22Rv1 (cell line): ENCODE measurements around the gene NSMCE3.

Experiments
- ZFX ChIP-seq: fragments of 450-650 bp; IDR thresholded peaks from 2 replicates; pipeline ENCODE4 v1.6.1; 2017; ENCODE audit warnings: antibody characterized with exemption, borderline replicate concordance
- TF ChIP-seq, protein P1 (sequence below): fragments of 450-650 bp; IDR thresholded peaks from 2 replicates; pipeline ENCODE4 v1.5.1; 2017; ENCODE audit warnings: mild to moderate bottlenecking

DNA sequence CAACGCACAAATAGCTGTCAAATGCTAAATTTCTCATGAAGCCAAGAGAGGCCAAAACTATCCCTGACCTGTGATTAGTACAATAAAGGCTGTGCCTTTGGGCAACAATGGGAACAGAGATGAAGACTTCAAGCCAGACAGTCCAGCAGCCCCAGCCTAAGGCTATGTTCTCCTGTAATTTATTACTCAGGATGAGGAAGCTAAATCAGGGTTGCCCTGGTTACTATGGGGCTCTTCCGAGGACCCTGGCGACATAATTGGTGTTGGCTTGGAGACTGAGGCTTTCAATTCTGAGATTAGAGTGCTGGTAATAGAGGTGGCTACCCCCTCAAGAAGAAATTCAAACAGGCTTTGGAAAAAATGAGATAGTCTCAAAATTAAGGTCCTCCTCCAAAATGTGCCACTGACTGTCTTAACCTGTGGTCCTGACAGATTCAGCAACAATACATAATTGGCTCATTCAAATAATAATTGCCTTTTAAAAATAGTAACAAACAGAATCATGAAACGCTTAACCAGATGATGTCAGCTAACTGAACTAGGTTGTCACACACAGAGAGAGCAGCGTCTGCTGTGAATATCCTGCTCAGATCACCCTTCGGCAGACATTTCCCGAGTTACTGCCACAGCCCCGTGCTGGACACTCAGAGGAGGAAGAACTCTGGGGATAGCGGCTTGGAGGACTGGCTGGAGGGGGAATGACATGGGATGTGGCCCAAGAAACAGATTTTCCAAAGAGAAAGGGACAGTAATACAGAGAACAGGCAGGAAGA, 43.0 kb downstream of the NSMCE3 start:
- TF ChIP-seq, protein P1, sequence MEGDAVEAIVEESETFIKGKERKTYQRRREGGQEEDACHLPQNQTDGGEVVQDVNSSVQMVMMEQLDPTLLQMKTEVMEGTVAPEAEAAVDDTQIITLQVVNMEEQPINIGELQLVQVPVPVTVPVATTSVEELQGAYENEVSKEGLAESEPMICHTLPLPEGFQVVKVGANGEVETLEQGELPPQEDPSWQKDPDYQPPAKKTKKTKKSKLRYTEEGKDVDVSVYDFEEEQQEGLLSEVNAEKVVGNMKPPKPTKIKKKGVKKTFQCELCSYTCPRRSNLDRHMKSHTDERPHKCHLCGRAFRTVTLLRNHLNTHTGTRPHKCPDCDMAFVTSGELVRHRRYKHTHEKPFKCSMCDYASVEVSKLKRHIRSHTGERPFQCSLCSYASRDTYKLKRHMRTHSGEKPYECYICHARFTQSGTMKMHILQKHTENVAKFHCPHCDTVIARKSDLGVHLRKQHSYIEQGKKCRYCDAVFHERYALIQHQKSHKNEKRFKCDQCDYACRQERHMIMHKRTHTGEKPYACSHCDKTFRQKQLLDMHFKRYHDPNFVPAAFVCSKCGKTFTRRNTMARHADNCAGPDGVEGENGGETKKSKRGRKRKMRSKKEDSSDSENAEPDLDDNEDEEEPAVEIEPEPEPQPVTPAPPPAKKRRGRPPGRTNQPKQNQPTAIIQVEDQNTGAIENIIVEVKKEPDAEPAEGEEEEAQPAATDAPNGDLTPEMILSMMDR, result no peak
- no peak for TF ChIP-seq ZFX
